Astrocyte of the hippocampus (primary cell): Measurements from ENCODE around the gene RFK.
"Not testable (repeated sequence)": the region's sequence is repeated elsewhere in the genome, so short reads cannot be mapped to it uniquely, and the experiment has no call there.

Experiments used
- DNase-seq: peaks from one replicate; pipeline ENCODE4 v3.0.0; 2011; ENCODE audit warnings: low read depth, low spot score

Gene RFK

GRCh38 chr9:76370396-76371023 is 23.7 kb downstream of the RFK start:
- peak; percentile 6 for DNase-seq

- peak; percentile 93 for DNase-seq
Measured at GRCh38 chr9:76369583-76369982, 24.6 kb downstream of the RFK start.

GRCh38 chr9:76366275-76366674 is 28.0 kb downstream of the RFK start:
- peak; percentile 4 for DNase-seq

GRCh38 chr9:76365028-76365427 is 29.2 kb downstream of the RFK start:
- peak; percentile 83 for DNase-seq

- no peak for DNase-seq
Measured at GRCh38 chr9:76363032-76363395, 31.2 kb downstream of the RFK start.

GRCh38 chr9:76362332-76363031 is 31.7 kb downstream of the RFK start:
- not testable (repeated sequence) for DNase-seq

GRCh38 chr9:76359766-76360165 is 34.5 kb downstream of the RFK start:
- DNase-seq, result no peak

GRCh38 chr9:76359365-76359764 is 34.9 kb downstream of the RFK start:
- no peak for DNase-seq

GRCh38 chr9:76358628-76359280 is 35.5 kb downstream of the RFK start:
- DNase-seq, result no peak

- no peak for DNase-seq
Measured at GRCh38 chr9:76357555-76357954, 36.7 kb downstream of the RFK start.

GRCh38 chr9:76355886-76356285 is 38.3 kb downstream of the RFK start:
- no peak for DNase-seq

- DNase-seq, result no peak
Measured at GRCh38 chr9:76354221-76354620, 40.0 kb downstream of the RFK start.

- DNase-seq, result peak; percentile 70
Measured at GRCh38 chr9:76353280-76353679, 40.9 kb downstream of the RFK start.

GRCh38 chr9:76352026-76352620 is 42.1 kb downstream of the RFK start:
- no peak for DNase-seq

GRCh38 chr9:76351006-76351405 is 43.2 kb downstream of the RFK start:
- no peak for DNase-seq

- DNase-seq, result no peak
Measured at GRCh38 chr9:76349865-76350264, 44.4 kb downstream of the RFK start.

GRCh38 chr9:76342858-76343257 is 51.4 kb downstream of the RFK start:
- no peak for DNase-seq

- no peak for DNase-seq
Measured at GRCh38 chr9:76342201-76342600, 52.0 kb downstream of the RFK start.

GRCh38 chr9:76341616-76342015 is 52.6 kb downstream of the RFK start:
- DNase-seq, result no peak

GRCh38 chr9:76338418-76338817 is 55.8 kb downstream of the RFK start:
- no peak for DNase-seq

- DNase-seq, result no peak
Measured at GRCh38 chr9:76336027-76336426, 58.2 kb downstream of the RFK start.
